GM18507 (cell line): ENCODE data around the gene APOL3.
"Not testable (repeated sequence)": the region's sequence is repeated elsewhere in the genome, so short reads cannot be mapped to it uniquely, and the experiment has no call there.

Experiments
- DNase-seq: peaks from one replicate; pipeline ENCODE4 v3.0.0; 2011; ENCODE audit warnings: low read depth; ENCODE audit not compliant: insufficient read length; ENCODE audit errors: extremely low spot score
- FAIRE-seq: peaks from 2 replicates; lab custom pipeline; 2011; peaks lifted over from hg19 to GRCh38; lab: Jason Lieb, UNC

Gene APOL3

DNA sequence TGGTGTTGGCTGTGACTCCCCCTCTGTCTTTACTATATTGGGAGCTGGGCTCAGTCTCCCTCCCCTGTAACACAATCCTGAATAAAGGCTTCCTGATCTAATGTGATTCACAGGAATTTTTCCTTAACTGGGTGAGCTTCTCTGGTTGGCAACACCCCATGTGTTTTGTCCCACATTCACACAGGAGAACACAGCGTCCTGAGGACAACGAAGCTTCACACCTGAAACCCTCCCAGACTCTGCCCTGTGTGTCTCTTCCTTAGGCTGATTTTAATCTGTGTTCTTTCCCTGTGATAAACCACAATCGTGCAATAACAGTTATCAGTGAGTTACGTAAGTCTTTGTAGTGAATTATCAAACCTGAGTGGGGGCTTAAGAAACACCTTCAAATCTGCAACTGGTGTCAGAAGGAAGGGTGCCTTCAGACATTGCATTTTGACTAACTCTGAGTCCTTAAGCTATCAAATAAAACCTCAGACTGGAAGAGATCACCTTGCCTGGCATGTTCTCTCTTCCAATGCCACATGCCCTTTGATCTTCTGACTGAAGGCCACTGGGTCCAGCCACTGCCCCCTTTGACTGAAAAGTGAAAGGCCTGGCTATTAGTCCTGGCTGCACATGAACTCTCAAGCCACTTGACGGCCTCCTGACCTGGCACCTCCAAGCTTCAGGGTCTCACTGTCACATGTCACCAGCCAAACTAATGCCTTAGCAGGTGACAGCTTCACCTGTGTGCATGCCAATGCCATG lies 17.3 kb downstream of the APOL3 start:
- no peak for DNase-seq
- no peak for FAIRE-seq

DNA sequence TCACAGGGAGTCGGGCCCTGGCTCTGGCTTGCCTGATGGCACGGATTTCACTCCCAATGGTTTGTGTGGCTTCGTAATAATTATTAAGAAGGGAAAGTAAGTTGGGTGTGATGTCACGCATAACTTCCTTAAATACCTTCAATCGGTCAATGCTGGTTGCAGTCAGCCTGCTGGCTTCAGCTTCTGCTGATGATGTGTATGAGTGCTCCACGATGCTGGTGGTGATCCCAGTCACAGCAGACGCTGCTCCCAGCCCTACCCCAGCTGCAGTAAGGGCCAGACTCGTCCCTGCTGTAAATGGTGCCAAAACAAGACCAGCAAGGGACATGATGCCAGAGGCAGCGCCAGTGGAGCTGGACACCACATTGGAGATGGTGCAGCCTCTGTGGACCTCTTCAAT lies 19.1 kb downstream of the APOL3 start:
- DNase-seq (no peak), FAIRE-seq (no peak)

DNA sequence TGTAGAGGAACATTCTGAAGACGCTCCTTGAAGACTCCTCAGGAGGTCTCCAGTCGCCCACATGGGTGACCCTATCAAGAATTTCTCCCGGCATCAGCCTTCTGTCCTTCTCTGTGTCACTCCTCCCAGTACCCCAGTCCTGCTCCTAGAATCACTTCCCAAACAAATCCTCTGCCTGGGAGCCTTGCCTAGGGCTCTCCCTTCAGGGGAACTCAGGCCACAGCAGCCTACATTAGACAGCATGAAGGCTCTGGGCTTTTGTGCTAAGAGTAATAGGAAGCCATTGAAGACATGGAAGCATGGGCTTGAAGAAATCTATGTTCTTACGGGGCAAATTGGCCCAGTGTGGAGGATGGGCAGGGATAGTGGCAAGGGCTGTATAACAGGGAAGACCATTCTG lies 21.8 kb downstream of the APOL3 start:
- FAIRE-seq, DNase-seq: not testable (repeated sequence)

DNA sequence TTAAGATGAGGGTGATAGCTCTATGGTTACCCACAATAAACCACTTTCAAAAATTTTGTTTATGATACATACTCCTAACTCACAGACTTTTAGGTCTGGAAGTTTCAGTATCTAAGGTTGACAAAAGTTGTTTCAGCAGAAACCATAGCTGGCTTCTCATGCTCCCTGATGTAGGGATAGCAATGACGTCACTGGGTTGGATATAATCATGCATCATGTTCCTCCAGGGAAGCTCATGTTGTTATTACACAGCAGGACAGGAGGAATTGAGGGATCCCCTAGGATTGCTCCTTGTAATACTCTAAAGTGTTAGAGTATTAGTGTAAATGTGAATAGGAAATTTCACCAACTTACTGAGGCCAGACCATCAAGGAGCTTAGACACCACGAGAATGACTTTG lies 23.6 kb downstream of the APOL3 start:
- DNase-seq (no peak), FAIRE-seq (no peak)

DNA sequence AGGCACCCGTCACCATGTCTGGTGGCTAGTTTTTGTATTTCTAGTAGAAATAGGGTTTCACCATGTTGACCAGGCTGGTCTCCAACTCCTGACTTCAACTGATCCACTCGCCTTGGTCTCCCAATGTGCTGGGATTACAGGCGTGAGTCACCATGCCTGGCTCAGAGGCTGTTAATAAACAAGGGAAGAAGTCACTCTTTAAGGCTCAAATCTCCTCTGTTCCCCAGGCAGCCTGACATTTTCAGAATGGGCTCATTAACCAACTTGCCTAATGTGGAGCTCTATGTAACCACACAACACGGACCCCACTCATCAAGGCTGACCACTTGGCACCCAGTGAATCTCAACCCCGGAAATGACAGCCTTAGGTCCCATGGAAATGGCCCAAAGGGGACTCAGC lies 24.1 kb downstream of the APOL3 start:
- FAIRE-seq = no peak
- DNase-seq = no peak

DNA sequence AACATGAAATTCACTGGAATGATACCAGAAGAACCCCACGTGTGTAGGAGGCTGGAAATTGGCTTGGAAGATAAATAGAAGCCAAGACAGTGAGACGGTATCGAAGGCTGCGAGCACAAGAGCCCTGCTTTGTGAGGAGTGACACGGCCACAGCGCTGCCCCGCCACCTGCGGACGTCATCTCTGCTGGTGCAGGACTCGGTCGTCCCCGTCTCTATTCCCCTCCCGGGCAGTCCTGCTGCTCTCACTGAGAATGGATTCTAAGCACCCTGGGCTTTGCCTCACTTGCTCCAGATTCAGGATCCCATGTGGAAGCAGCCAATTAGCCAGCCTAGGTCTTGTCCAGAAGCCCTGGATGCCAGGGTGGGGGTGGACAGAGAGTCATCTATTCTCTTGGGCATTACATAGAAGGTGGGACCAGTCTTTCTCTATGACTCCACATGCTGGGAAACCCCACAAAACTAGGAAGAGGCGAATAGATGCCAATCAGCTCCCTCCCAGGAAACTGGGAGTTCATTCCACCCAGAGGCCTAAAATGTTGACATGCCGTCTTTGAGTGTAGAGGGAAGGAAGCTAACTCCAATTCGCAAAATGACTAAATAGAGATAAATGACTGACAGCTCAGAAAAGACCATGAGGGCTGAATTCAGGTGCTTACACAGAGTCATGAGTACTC lies 25.1 kb downstream of the APOL3 start:
- no peak for DNase-seq
- FAIRE-seq = no peak

DNA sequence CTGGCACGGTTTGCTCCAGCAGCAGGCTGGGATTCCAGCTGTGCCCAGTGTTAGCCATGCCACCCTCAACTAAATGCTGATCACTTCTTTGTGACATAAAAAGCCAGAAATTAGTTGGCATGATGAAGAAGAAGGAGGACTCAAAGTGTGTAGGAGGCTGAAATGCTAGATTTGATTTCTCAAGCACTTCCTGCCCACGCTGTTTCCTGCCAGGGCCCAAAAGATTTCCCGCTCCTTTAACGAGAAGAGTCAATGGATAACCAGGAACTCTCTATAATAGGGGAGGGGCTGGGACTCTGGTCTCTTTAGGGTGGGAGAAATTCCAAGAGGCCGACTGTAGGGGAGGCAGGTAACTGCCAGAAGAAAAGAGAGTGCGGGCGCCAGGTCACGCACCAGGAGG lies 26.4 kb downstream of the APOL3 start:
- DNase-seq (no peak), FAIRE-seq (no peak)

DNA sequence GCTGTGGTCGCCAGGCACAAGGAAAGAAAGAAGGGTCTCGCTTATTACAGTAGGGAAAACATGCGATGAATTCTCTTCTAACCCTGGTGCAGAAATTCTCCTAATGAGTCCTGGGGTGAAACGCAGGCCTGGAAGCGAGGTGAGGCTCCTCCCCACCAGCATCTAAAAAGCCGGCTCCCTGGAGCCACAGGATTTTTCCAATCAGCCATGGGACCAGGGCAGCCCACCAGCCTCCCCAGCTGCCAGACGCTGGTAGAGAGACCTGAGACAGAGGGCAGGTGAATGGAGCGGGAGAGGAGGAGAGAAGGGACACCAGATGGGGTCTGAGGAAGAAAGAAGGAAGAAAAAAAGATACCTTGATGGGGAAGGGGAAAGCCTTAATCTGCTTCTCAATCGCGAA lies 28.6 kb downstream of the APOL3 start:
- DNase-seq (no peak), FAIRE-seq (no peak)

DNA sequence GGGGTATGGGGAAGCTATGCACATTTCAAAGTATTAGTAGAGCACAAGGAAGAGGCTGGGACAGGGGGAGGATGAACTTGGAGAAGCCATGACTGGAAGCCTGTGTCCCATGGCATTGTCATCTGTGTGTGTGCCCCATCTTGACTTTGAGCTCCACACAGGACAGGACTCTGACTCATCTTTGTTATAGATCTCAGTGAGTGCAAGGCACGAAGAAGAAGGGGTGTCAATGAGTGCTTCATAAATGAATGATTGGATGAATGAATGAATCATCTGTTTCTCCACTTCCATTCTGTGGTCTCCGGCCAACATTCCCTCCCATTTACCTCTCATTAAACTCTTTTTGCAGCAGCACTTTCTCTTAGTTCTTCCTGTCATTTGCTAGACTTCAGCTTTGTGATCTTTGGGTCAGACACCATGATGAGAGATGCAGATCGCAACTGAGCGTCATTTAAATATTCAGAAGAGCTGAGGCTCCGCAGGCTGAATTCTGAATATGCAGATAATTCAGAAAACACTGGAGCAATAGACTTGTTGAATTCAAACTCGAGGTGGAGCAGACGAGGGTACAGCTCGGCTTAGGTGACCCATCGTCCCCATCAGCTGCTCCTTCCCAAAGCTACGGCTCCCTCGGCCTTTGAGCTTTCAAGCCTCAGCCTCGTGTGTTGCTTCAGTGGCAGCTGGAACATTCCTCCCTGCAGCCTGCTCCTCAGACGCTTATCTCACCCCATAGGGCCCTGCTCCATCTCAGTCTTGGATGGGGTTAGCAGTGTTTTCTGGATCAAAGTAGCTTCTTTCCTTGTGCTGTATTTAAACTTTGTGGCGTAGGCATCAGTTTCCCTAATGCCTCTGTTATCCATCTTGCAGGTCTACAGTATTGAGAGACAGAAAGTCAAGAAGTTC lies 30.8 kb downstream of the APOL3 start:
- no peak for DNase-seq
- no peak for FAIRE-seq

DNA sequence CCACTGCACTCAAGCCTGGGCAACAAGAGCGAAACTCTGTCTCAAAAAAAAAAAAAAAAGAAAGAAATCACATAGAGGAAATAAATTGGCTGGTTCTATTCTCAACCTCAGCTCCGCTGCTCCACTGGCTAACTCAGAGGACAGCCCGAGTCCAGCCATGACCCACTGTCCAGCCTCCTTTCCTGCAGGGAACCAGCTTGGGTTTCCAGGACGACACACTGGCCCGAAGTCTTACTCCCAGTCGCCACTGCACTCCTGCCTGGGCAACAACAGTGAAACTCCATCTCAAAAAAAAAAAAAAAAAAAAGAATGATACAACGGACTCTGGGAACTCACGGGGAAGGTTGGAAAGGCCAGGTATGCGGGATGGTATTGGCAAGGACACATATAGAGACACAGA lies 31.5 kb downstream of the APOL3 start:
- no peak for FAIRE-seq

DNA sequence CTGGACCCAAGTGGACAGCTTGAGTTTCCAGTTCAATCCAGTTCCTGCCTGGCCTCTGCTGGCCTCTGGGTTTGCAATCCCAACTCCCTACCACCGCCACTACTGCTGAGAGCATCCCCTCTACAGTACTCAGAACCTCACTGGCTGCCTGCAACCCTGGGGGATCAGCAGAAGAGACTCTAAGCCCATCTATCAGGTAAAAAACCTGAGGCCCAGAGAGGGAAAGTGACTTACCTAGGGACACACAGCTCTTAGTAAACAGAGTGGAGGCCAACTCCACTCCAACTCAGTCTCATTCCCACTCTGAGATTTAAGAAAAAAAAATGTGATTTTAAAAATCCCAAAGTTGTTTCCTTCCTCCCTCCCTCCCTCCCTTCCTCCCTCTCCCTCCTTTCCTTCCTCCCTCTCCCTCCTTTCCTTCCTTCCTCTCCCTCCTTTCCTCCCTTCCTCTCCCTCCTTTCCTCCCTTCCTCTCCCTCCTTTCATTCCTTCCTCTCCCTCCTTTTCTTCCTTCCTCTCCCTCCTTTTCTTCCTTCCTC lies 34.5 kb downstream of the APOL3 start:
- FAIRE-seq = no peak
- no peak for DNase-seq

More for the DNA sequence above, 31.5 kb downstream of the APOL3 start:
- DNase-seq = no peak

DNA sequence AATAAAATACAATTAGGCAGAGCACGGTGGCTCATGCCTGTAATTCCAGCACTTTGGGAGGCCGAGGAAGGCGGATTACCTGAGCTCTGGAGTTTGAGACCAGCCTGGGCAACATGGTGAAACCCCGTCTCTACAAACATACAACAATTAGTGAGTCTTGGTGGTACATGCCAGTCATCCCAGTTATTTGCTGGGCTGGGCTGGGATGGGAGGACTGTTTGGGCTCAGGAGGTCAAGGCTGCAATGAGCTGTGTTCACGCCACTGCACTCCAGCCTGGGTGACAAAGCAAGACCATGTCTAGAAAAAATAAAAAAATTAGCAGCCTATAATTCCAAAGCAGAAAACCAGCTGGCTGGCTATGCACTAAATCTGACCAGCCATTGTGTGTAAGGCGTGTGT lies 35.1 kb downstream of the APOL3 start:
- DNase-seq (no peak), FAIRE-seq (no peak)

DNA sequence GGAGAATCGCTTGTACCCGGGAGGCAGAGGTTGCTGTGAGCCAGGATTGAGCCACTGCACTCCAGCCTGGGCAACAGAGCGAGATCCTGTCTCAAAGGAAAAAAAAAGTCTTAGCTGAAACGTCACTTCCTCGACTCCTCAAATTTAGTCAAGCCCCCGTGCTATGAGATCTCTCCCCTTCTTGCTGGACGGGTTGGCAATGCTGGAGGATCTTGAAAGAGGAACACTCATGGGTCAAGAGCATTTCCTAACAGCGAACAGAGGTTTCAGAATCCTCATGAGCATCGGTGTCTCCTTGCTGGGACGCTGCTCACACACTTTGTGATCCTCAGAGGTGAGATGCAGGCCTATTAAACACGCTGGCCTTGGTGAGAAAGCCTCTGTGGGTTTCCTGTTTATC lies 35.9 kb downstream of the APOL3 start:
- FAIRE-seq (no peak), DNase-seq (no peak)

DNA sequence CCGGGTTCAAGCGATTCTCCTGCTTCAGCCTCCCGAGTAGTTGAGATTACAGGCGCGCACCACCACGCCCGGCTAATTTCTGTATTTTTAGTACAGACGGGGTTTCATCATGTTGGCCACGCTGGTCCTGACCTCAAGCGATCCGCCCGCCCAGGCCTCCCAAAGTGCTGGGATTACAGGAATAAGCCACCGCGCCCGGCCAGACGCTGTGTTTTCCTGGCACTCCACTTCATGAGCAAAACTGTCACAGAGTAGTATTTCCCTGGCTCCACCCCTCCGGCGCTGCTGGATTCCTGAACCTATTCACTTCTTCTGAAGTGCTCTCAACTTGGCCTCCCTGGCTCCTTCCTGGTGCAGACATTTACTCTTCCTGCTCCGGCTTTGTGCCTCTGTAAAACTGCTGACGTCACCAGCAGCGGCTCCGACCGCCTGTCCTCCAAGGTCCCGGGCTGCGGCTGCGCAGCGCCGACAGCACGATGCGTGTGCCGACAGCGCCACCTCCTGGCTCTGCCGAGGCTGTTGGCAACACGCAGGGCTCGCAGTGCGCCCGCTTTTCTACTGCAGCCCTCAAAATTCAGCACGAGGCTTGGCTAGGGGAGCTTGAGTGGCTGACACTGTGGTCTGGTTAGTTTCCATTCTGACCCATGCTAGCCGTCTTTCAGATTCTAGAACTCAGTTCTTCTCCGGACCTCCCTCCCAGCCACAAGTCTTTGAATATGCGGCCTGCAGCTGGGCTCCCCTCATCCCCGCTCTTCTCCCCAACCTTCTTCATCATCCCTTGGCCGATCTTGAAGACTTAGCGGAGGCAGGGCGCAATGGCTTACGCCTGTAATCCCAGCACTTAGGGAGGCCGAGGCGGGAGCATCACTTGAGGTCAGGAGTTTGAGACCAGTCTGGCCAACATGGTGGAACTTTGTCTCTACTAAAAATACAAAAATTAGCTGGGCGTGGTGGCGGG lies 36.6 kb downstream of the APOL3 start:
- FAIRE-seq = peak; percentile 93

DNA sequence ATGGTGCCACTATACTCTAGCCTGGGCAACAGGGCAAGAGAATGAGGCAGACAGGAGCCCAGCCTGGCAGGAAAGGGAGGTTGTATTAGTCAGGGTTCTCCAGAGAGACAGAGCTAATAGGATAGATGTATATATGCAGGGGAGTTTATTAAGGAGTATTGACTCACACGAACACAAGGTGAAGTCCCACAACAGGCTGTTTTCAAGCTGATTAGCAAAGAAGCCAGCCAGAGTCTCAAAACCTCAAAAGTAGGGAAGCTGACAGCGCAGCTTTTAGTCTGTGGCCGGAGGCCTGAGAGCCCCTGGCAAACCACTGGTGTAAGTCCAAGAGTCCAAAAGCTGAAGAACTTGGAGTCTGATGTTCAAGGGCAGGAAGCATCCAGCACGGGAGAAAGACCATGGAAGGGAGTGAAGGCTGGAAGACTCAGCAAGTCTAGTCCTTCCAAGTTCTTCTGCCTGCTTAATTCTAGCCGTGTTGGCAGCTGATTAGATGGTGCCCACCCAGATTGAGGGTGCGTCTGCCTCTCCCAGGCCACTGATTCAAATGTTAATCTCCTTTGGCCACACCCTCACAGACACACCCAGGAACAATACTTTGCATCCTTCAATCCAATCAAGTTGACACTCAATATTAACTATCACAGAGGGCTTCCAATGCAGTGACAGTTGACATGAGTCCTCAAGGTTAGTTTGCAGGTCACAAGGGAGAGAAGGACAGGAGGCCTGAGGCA lies 39.8 kb downstream of the APOL3 start:
- not testable (repeated sequence) for DNase-seq, FAIRE-seq

More for the DNA sequence above, 36.6 kb downstream of the APOL3 start:
- DNase-seq = peak; percentile 86

DNA sequence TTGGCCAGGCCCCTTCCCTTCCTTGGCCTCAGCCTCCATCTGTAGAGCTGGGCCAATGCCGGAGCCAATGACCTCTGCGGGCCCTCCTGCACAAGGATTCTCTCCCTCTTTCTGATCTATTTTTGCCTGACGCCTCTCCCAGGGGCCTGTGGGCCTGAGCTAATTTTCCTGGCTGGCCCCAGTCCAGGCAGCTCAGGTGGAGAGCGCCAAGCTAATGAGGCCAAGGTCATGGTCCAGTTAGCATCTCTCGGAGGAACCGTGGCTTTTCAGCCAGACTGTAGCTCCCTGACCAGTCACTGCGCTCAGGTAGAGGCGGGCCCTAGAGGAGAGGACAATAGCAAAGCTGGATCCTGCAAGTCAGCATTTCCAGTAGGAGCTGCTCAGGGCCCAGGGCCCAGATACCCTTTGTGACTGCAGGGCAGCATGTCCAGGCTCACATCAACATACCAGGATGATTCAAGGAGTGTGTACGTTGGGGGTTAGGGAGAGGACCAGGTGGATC lies 43.5 kb downstream of the APOL3 start:
- FAIRE-seq = no peak
- no peak for DNase-seq

DNA sequence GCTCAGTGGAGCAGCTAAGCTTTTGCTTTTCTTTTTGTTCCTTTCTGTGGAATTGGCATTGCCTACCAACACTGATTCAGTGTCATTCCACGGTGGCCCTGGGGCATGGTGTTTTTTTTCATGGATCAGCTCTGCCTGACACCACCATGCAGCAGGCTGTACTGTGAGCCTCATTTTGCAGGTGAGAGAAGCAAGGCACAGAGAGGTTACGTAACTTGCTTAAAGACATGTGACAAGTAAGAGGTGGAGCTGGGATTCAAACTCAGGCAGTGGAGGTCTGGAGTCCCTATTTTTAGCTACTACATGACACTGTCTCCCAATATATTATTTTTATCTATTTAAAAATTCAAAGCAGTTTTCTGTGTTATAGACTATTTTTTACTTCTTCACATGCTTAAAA lies 44.4 kb downstream of the APOL3 start:
- DNase-seq = no peak
- FAIRE-seq = no peak

DNA sequence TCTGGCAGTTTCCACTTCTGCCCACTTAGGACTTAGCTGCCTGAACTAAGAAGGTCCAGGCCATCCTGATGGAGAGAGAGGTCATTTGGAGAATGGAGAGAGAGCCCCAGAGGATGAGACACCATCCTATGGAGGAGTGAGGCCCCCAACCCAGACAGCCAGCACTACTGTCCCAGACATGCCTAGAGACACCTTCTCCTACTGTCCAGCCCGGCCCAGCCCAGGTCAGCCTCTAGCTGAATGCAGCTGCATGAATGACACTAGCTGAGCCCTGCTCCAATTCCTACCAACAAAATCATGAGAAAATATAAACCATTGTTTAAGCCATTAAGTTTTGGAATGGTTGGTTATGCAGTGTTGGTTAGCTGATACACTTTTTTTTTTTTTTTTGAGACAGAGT lies 47.4 kb downstream of the APOL3 start:
- no peak for FAIRE-seq
- no peak for DNase-seq
